ENCODE measurements around the gene MALAT1. TPM values are rescaled to one million over a fixed set of nuclear protein-coding genes. Genes with fewer than 3 reads are reported as not detected.

MALAT1 gene
- total and polyA plus RNA-seq, 7 donors = 102 to 11,376 (median 3,071) TPM

GRCh38 chr11:65498042-65498726, 661 bp upstream of the MALAT1 start:
- intact Hi-C loops (cut with DNase I) = loop anchor here (1.0 to 2.0 kb wide), 2 partner anchors 75 to 77 kb away; partner anchors contain the start of gene NEAT1 (in 1 of the 2)
- peak overlapping the region; percentile 92 for H3K4me3 ChIP-seq
- TF ChIP-seq, protein P1, sequence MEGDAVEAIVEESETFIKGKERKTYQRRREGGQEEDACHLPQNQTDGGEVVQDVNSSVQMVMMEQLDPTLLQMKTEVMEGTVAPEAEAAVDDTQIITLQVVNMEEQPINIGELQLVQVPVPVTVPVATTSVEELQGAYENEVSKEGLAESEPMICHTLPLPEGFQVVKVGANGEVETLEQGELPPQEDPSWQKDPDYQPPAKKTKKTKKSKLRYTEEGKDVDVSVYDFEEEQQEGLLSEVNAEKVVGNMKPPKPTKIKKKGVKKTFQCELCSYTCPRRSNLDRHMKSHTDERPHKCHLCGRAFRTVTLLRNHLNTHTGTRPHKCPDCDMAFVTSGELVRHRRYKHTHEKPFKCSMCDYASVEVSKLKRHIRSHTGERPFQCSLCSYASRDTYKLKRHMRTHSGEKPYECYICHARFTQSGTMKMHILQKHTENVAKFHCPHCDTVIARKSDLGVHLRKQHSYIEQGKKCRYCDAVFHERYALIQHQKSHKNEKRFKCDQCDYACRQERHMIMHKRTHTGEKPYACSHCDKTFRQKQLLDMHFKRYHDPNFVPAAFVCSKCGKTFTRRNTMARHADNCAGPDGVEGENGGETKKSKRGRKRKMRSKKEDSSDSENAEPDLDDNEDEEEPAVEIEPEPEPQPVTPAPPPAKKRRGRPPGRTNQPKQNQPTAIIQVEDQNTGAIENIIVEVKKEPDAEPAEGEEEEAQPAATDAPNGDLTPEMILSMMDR (IDR thresholded peaks at IDR 0.05) = no peak
- peaks cover 2 to 35% of the 10 kb centered on the region in 2 donors for H3K36me3 ChIP-seq (ENCODE audit: insufficient read depth in 1 of 2, low read depth in 1 of 2)
- H3K9me3 ChIP-seq = no peaks in the 10 kb centered on the region
- H3K27me3 ChIP-seq (ENCODE audit: insufficient read depth in 3 of 3, low read length in 2 of 3) = no peaks in the 10 kb centered on the region
- ATAC-seq = peak; percentile 17 to 46 (median 20)
- DNase-seq = peak; percentile 44 to 74
- H3K4me1 ChIP-seq = peaks cover 35% of the 10 kb centered on the region
- WGBS, 3 donors = 1 to 2% (median 1%) methylated on average over 24 of the region's 24 CpGs
- H3K27ac ChIP-seq = peak overlapping the region; percentile 99

DNA sequence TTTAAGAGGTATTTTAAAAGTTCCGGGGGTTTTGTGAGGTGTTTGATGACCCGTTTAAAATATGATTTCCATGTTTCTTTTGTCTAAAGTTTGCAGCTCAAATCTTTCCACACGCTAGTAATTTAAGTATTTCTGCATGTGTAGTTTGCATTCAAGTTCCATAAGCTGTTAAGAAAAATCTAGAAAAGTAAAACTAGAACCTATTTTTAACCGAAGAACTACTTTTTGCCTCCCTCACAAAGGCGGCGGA, 193 bp upstream of the MALAT1 start:
- intact Hi-C loops (cut with DNase I) = loop anchor here (1.0 to 2.0 kb wide), 2 partner anchors 76 to 77 kb away; partner anchors contain the start of gene NEAT1 (in 1 of the 2)
- 0 to 1% (median 0%) methylated on average over 6 of the region's 6 CpGs for WGBS, 3 donors
- H3K4me1 ChIP-seq = peaks cover 31% of the 10 kb centered on the region
- H3K4me3 ChIP-seq = peak overlapping the region; percentile 92
- TF ChIP-seq, protein P1 (IDR thresholded peaks at IDR 0.05) = no peak
- no peaks in the 10 kb centered on the region for H3K9me3 ChIP-seq
- no peak for ATAC-seq
- H3K27ac ChIP-seq = peak overlapping the region; percentile 99
- DNase-seq = no peak
- H3K27me3 ChIP-seq (ENCODE audit: insufficient read depth in 3 of 3, low read length in 2 of 3) = no peaks in the 10 kb centered on the region
- H3K36me3 ChIP-seq (ENCODE audit: insufficient read depth in 1 of 2, low read depth in 1 of 2) = peaks cover 2 to 40% of the 10 kb centered on the region in 2 donors

- intact Hi-C loops (cut with DNase I) = loop anchor here in 1 of 2 donors (2.0 kb wide), 2 partner anchors 23 to 77 kb away; partner anchors contain the start of gene NEAT1
- WGBS, 3 donors = 0% methylated on average over 3 of the region's 3 CpGs
Observed at GRCh38 chr11:65499713-65500386, 1.0 kb downstream of the MALAT1 start.

DNA sequence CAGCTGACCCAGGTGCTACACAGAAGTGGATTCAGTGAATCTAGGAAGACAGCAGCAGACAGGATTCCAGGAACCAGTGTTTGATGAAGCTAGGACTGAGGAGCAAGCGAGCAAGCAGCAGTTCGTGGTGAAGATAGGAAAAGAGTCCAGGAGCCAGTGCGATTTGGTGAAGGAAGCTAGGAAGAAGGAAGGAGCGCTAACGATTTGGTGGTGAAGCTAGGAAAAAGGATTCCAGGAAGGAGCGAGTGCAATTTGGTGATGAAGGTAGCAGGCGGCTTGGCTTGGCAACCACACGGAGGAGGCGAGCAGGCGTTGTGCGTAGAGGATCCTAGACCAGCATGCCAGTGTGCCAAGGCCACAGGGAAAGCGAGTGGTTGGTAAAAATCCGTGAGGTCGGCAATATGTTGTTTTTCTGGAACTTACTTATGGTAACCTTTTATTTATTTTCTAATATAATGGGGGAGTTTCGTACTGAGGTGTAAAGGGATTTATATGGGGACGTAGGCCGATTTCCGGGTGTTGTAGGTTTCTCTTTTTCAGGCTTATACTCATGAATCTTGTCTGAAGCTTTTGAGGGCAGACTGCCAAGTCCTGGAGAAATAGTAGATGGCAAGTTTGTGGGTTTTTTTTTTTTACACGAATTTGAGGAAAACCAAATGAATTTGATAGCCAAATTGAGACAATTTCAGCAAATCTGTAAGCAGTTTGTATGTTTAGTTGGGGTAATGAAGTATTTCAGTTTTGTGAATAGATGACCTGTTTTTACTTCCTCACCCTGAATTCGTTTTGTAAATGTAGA, 1.7 kb downstream of the MALAT1 start:
- TF ChIP-seq, protein P1 (IDR thresholded peaks at IDR 0.05) = no peak
- DNase-seq = peak; percentile 43 to 72

More at GRCh38 chr11:65499713-65500386, 1.0 kb downstream of the MALAT1 start:
- Histone ChIP-seq H3K27me3 (ENCODE audit: insufficient read depth in 3 of 3, low read length in 2 of 3) (no peaks in the 10 kb centered on the region), H3K4me3 (peak overlapping the region; percentile 92), H3K27ac (peak overlapping the region; percentile 99), H3K36me3 (ENCODE audit: insufficient read depth in 1 of 2, low read depth in 1 of 2) (peaks cover 8 to 52% of the 10 kb centered on the region in 2 donors), H3K4me1 (peaks cover 25% of the 10 kb centered on the region), H3K9me3 (no peaks in the 10 kb centered on the region)
- no peak for DNase-seq
- no peak for ATAC-seq
- TF ChIP-seq, protein P1 (IDR thresholded peaks at IDR 0.05) = no peak

More for the DNA sequence above, 1.7 kb downstream of the MALAT1 start:
- no peak for ATAC-seq
- Histone ChIP-seq H3K36me3 (ENCODE audit: insufficient read depth in 1 of 2, low read depth in 1 of 2) (peaks cover 8 to 59% of the 10 kb centered on the region in 2 donors), H3K4me1 (peaks cover 26% of the 10 kb centered on the region), H3K9me3 (no peaks in the 10 kb centered on the region), H3K27me3 (ENCODE audit: insufficient read depth in 3 of 3, low read length in 2 of 3) (no peaks in the 10 kb centered on the region), H3K4me3 (peak overlapping the region; percentile 92), H3K27ac (peak overlapping the region; percentile 99)
- 0 to 1% (median 0%) methylated on average over 20 of the region's 20 CpGs for WGBS, 3 donors
- intact Hi-C loops (cut with DNase I) = loop anchor here in 1 of 2 donors (2.0 kb wide), 1 partner anchor 24 kb away; no protein-coding TSS in a partner anchor
